Mesendoderm (in vitro differentiated cells): ENCODE results near the gene RPN2.

Experiments
- DNase-seq: peaks from one replicate; pipeline ENCODE4 v3.0.0; 2013
- H2AK5ac ChIP-seq: 2 replicates; pipeline ENCODE4 v1.6.1; 2013; ENCODE audit warnings: low read length, inconsistent platforms
- H2BK120ac ChIP-seq: 2 replicates; pipeline ENCODE4 v1.6.1; 2013; ENCODE audit warnings: low read depth, mild to moderate bottlenecking, low read length, moderate library complexity, mixed read lengths
- H2BK15ac ChIP-seq: replicated peaks from 2 replicates; pipeline ENCODE4 v1.6.1; 2013; ENCODE audit warnings: low read depth, mild to moderate bottlenecking, moderate library complexity
- H2BK5ac ChIP-seq: 2 replicates; pipeline ENCODE4 v1.6.1; 2013; ENCODE audit warnings: low read length, inconsistent platforms
- H3K18ac ChIP-seq: 2 replicates; pipeline ENCODE4 v1.6.1; 2013; ENCODE audit warnings: mild to moderate bottlenecking, low read length, mixed read lengths
- H3K23ac ChIP-seq: one replicate; pipeline ENCODE4 v1.6.1; 2013; ENCODE audit warnings: low read length
- H3K27ac ChIP-seq: 2 replicates; pipeline ENCODE4 v1.5.1; 2013; ENCODE audit warnings: low read depth, mild to moderate bottlenecking, inconsistent platforms, low read length, moderate library complexity
- H3K27me3 ChIP-seq: 2 replicates; pipeline ENCODE4 v1.6.1; 2013; ENCODE audit warnings: low read length, control low read depth, mild to moderate bottlenecking, inconsistent platforms; ENCODE audit not compliant: insufficient read depth, poor library complexity
- H3K36me3 ChIP-seq: 2 replicates; pipeline ENCODE4 v1.6.1; 2013; ENCODE audit warnings: low read length, inconsistent platforms; ENCODE audit not compliant: control insufficient read depth, insufficient read depth
- H3K4ac ChIP-seq: one replicate; pipeline ENCODE4 v1.6.1; 2013; ENCODE audit warnings: low read depth, mild to moderate bottlenecking, low read length, moderate library complexity
- H3K4me1 ChIP-seq: 2 replicates; pipeline ENCODE4 v1.6.1; 2013; ENCODE audit warnings: low read depth, low read length, inconsistent platforms; ENCODE audit not compliant: control insufficient read depth
- H3K4me2 ChIP-seq: 2 replicates; pipeline ENCODE4 v1.6.1; 2013; ENCODE audit warnings: low read length
- H3K4me3 ChIP-seq: 2 replicates; pipeline ENCODE4 v1.5.1; 2013; ENCODE audit warnings: mild to moderate bottlenecking, low read length
- H3K56ac ChIP-seq: one replicate; pipeline ENCODE4 v1.6.1; 2013; ENCODE audit warnings: low read length
- H3K79me1 ChIP-seq: 2 replicates; pipeline ENCODE4 v1.6.1; 2013; ENCODE audit warnings: low read length, inconsistent platforms
- H3K79me2 ChIP-seq: 2 replicates; pipeline ENCODE4 v1.6.1; 2013; ENCODE audit warnings: mild to moderate bottlenecking, low read length; ENCODE audit not compliant: control insufficient read depth, insufficient read depth
- H3K9ac ChIP-seq: 2 replicates; pipeline ENCODE4 v1.6.1; 2013; ENCODE audit warnings: low read length, inconsistent platforms
- H4K5ac ChIP-seq: one replicate; pipeline ENCODE4 v1.6.1; 2013; ENCODE audit warnings: low read length
- H4K8ac ChIP-seq: one replicate; pipeline ENCODE4 v1.6.1; 2013; ENCODE audit warnings: low read depth, mild to moderate bottlenecking, control low read depth, low read length, moderate library complexity
- WGBS: extraction: QIAGEN DNeasy Blood & Tissue Kit; methylation state at CpG from one replicate; pipeline ENCODE4 v1.1.7; 2013; ENCODE audit warnings: low lambda C conversion rate, missing lambda C conversion rate; ENCODE audit not compliant: insufficient coverage; ENCODE audit errors: extremely low coverage; 5-methylcytosine and 5-hydroxymethylcytosine counted together

Gene RPN2

DNA sequence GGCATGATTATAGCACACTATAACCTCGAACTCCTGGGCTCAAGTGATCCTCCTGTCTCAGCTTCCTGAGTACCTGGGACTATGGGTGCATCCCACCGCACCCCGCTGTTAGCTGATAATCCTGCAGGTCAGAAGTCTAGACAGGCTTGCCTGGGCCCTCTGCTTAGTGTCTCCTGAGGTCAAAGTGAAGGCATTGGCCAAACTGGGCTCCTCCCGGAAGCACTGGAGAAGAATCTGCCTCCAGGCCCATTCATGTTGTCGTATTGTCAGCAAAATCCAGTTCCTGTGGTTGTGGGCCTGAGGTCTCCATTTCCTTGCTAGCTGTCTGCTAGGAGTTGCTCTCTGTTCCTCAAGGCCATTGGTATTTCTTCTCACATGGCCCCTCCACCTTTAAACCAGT, 6.6 kb downstream of the RPN2 start:
- no peak overlapping the region for H3K27ac ChIP-seq
- no peak overlapping the region for H2BK120ac ChIP-seq

DNA sequence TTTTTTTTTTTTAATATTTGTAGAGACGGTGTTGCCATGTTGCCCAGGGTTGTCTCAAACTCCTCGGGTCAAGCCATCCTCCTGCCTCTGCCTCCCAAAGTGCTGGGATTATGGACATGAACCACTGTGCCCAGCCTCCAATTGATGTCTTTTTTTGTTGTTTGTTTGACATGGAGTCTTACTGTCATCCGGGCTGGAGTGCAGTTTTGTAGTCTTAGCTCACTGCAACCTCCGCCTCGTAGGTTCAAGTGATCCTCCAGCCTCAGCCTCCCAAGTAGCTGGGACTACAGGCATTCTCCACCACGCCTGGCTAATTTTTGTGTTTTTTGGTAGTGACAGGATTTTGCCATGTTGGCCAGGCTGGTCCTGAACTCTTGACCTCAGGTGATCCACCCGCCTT, 9.7 kb downstream of the RPN2 start:
- no peak overlapping the region for H3K27ac ChIP-seq
- H3K4ac ChIP-seq: no peak overlapping the region
- no peaks in the 10 kb centered on the region for H3K27me3 ChIP-seq
- H2BK5ac ChIP-seq: no peak overlapping the region
- H2BK120ac ChIP-seq: no peak overlapping the region
- no peak overlapping the region for H3K18ac ChIP-seq
- no peak for DNase-seq
- WGBS: no CpG with 5 or more reads among the region's 7 CpGs
- H3K23ac ChIP-seq: no peak overlapping the region
- H3K36me3 ChIP-seq: peaks cover 13% of the 10 kb centered on the region
- H3K56ac ChIP-seq: no peak overlapping the region
- H3K79me1 ChIP-seq: peaks cover 22% of the 10 kb centered on the region
- H4K8ac ChIP-seq: no peak overlapping the region
- H3K4me2 ChIP-seq: no peak overlapping the region
- peaks cover 62% of the 10 kb centered on the region for H3K79me2 ChIP-seq
- H3K9ac ChIP-seq: no peak overlapping the region
- H4K5ac ChIP-seq: no peak overlapping the region
- H2BK15ac ChIP-seq: no peak overlapping the region
- H3K4me3 ChIP-seq: no peak overlapping the region
- no peak overlapping the region for H2AK5ac ChIP-seq
- H3K4me1 ChIP-seq: no peaks in the 10 kb centered on the region

More for the DNA sequence above, 6.6 kb downstream of the RPN2 start:
- peak; percentile 23 for DNase-seq
- no peak overlapping the region for H2AK5ac ChIP-seq
- H3K79me2 ChIP-seq: peaks cover 62% of the 10 kb centered on the region
- no peak overlapping the region for H3K56ac ChIP-seq
- no CpG with 5 or more reads among the region's 5 CpGs for WGBS
- no peak overlapping the region for H3K9ac ChIP-seq
- no peak overlapping the region for H4K5ac ChIP-seq
- no peaks in the 10 kb centered on the region for H3K27me3 ChIP-seq
- H3K18ac ChIP-seq: no peak overlapping the region
- H3K79me1 ChIP-seq: peaks cover 11% of the 10 kb centered on the region
- H4K8ac ChIP-seq: no peak overlapping the region
- H2BK15ac ChIP-seq: no peak overlapping the region
- H3K36me3 ChIP-seq: peaks cover 13% of the 10 kb centered on the region
- H3K23ac ChIP-seq: no peak overlapping the region
- no peak overlapping the region for H3K4me2 ChIP-seq
- H3K4me3 ChIP-seq: no peak overlapping the region
- H3K4me1 ChIP-seq: no peaks in the 10 kb centered on the region
- no peak overlapping the region for H2BK5ac ChIP-seq
- no peak overlapping the region for H3K4ac ChIP-seq

DNA sequence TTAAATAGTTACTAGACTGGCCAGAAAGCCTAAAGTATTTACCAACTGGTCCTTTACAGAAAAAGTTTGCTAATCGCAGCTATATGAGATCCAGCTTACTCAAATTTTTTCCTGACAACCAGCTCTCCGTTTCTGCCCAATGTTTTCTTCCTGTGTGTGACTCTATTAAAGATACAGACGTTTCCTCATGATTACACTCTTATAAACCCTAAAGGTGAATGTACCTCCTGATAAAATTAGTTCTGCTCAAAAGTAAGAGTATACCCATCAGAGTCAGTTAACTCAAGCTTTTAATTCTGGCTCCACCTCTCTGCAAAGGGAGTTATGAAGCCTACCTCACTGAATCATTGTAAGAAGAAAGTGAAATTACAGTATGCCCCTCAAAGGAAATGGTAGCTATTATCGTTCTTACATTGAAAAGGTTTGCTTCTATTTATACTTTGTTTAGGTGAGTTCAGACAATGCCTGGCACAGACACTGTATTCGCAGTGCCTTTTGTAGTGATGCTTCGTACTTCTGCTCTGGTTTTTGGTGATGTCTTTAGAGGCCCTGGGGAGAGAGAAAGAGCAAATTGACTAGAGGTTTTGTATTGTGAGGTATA, 10.4 kb downstream of the RPN2 start:
- no CpG with 5 or more reads among the region's 6 CpGs for WGBS
- H3K27me3 ChIP-seq: no peaks in the 10 kb centered on the region
- no peak overlapping the region for H3K9ac ChIP-seq
- no peak overlapping the region for H4K8ac ChIP-seq
- no peak overlapping the region for H4K5ac ChIP-seq
- peaks cover 10% of the 10 kb centered on the region for H3K36me3 ChIP-seq
- H3K4me3 ChIP-seq: no peak overlapping the region
- H2BK120ac ChIP-seq: no peak overlapping the region
- no peak overlapping the region for H3K23ac ChIP-seq
- H3K79me1 ChIP-seq: peaks cover 21% of the 10 kb centered on the region
- H3K4me1 ChIP-seq: no peaks in the 10 kb centered on the region
- no peak for DNase-seq
- no peak overlapping the region for H3K4me2 ChIP-seq
- H2AK5ac ChIP-seq: no peak overlapping the region
- H2BK15ac ChIP-seq: no peak overlapping the region
- H3K27ac ChIP-seq: no peak overlapping the region
- no peak overlapping the region for H3K4ac ChIP-seq
- no peak overlapping the region for H2BK5ac ChIP-seq
- H3K18ac ChIP-seq: no peak overlapping the region
- peaks cover 60% of the 10 kb centered on the region for H3K79me2 ChIP-seq
- H3K56ac ChIP-seq: no peak overlapping the region

DNA sequence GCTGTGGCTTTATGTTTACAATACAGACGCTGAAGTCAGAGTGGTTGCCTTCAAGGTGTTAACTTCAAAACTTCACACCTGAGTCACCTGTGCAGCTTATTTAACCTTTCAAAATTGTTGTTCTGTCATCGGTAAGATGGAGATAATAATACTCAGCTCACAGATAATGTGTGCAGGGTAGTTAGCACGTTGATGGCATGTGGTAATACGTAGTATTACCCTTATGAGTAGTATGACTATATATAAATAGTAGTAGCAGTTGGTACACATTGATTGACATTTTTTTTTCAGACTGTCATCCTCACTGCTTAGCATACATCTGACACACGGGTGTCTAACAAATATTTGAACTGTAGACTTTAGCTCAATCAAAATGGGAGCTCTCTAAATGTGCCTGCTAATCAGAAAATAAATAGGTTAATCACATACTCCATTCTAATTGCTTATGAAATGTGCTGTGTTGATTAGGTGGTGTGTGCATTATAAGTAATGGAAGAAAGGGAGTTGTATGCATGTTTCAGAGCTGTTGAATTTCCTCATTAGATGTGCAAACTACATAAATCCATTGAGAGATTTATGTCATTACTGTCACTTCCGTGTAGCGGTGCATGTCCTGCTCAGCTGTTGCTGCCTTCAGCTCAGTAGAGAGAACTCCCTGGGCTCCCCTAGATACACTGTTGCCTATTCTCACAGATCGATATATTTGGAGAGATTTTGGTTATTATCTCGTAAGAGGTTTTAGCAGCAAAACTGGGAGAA, 11.4 kb downstream of the RPN2 start:
- Histone ChIP-seq H4K5ac (no peak overlapping the region), H3K4me2 (no peak overlapping the region), H2AK5ac (no peak overlapping the region), H3K79me1 (peaks cover 23% of the 10 kb centered on the region), H3K4ac (no peak overlapping the region), H2BK120ac (no peak overlapping the region), H3K27me3 (no peaks in the 10 kb centered on the region), H3K36me3 (peaks cover 7% of the 10 kb centered on the region), H3K23ac (no peak overlapping the region), H3K18ac (no peak overlapping the region), H3K27ac (no peak overlapping the region), H3K79me2 (peaks cover 62% of the 10 kb centered on the region), H3K4me3 (no peak overlapping the region), H3K4me1 (no peaks in the 10 kb centered on the region), H4K8ac (no peak overlapping the region), H3K56ac (no peak overlapping the region), H2BK15ac (no peak overlapping the region), H2BK5ac (no peak overlapping the region), H3K9ac (no peak overlapping the region)
- no peak for DNase-seq
- no CpG with 5 or more reads among the region's 9 CpGs for WGBS

DNA sequence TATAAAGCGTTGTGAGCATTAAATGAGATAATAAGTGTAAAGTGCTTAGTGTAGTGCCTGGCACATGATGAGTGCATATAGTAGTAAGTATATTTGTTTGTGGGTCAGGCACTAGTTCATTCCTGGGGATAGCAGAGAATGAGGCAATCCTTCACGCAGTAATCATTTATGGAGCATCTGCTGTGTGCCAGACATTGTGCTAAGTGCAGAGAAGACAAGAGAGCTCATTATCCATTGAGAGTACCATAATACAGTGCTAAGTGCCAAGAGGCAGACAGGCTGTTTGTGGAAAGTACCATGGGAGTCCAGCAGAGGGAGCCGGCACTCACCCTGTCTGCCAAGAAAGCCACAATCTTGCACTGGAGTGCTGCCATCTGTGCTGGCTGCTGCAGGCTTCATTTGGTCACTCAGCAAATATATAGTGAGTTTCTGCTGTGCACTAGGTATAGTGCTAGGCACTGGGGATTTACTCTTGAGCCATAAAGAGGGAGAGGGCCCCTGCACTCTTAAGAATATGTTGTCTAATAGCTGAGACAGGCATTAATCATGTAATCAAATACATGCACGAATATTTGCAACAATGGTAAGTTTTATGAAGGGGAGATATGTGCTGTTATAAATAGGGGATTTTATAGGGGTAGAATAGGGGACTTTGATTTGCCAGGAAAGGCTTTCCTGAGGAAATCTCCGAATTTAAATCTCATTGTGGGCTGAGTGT, 13.2 kb downstream of the RPN2 start:
- no peaks in the 10 kb centered on the region for H3K27me3 ChIP-seq
- no peak overlapping the region for H3K4me2 ChIP-seq
- no peak overlapping the region for H3K18ac ChIP-seq
- no peaks in the 10 kb centered on the region for H3K4me1 ChIP-seq
- peaks cover 3% of the 10 kb centered on the region for H3K36me3 ChIP-seq
- no peak overlapping the region for H3K23ac ChIP-seq
- no peak overlapping the region for H2BK15ac ChIP-seq
- H3K4me3 ChIP-seq: no peak overlapping the region
- no peak overlapping the region for H2BK120ac ChIP-seq
- 100% methylated on average over 1 of the region's 5 CpGs for WGBS
- no peak overlapping the region for H2AK5ac ChIP-seq
- no peak overlapping the region for H4K5ac ChIP-seq
- DNase-seq: peak; percentile 77
- H3K4ac ChIP-seq: no peak overlapping the region
- H3K9ac ChIP-seq: no peak overlapping the region
- H3K56ac ChIP-seq: no peak overlapping the region
- peaks cover 30% of the 10 kb centered on the region for H3K79me1 ChIP-seq
- H2BK5ac ChIP-seq: no peak overlapping the region
- no peak overlapping the region for H3K27ac ChIP-seq
- H3K79me2 ChIP-seq: peaks cover 65% of the 10 kb centered on the region
- H4K8ac ChIP-seq: no peak overlapping the region
